Fibroblast of pulmonary artery (primary cell): ENCODE measurements around the gene PDGFA.

Source experiments
- DNase-seq: peaks from one replicate; pipeline ENCODE4 v3.0.0-alpha.2; 2010; ENCODE audit warnings: low read depth
- H3K4me3 ChIP-seq: replicated peaks from 2 replicates; pipeline ENCODE4 v1.5.1; 2011; ENCODE audit warnings: low read depth, mild to moderate bottlenecking, control low read depth, low read length, moderate library complexity
- TF ChIP-seq, protein P1 (sequence below): IDR thresholded peaks from 2 replicates; pipeline ENCODE4 v1.5.1; 2011; ENCODE audit warnings: mild to moderate bottlenecking, control low read depth, low read length, inconsistent platforms; ENCODE audit errors: missing control alignments

PDGFA gene

GRCh38 chr7:447523-447922, 72.1 kb downstream of the PDGFA start:
- DNase-seq = no peak
- no peak overlapping the region for H3K4me3 ChIP-seq
- TF ChIP-seq, protein P1, sequence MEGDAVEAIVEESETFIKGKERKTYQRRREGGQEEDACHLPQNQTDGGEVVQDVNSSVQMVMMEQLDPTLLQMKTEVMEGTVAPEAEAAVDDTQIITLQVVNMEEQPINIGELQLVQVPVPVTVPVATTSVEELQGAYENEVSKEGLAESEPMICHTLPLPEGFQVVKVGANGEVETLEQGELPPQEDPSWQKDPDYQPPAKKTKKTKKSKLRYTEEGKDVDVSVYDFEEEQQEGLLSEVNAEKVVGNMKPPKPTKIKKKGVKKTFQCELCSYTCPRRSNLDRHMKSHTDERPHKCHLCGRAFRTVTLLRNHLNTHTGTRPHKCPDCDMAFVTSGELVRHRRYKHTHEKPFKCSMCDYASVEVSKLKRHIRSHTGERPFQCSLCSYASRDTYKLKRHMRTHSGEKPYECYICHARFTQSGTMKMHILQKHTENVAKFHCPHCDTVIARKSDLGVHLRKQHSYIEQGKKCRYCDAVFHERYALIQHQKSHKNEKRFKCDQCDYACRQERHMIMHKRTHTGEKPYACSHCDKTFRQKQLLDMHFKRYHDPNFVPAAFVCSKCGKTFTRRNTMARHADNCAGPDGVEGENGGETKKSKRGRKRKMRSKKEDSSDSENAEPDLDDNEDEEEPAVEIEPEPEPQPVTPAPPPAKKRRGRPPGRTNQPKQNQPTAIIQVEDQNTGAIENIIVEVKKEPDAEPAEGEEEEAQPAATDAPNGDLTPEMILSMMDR = no peak
